ENCODE measurements around the gene TINAG. TPM values are rescaled to one million over a fixed set of nuclear protein-coding genes. Genes with fewer than 3 reads are reported as not detected.

TINAG gene
- total RNA-seq, 1 experiment from 2014 or later: not detected

- TF ChIP-seq ZBTB33 (IDR thresholded peaks at IDR 0.05; ENCODE audit: extremely low read depth, insufficient replicate concordance, low read length): no peak
- TF ChIP-seq CEBPB (IDR thresholded peaks at IDR 0.05; ENCODE audit: low read depth): no peak
- no peak for TF ChIP-seq EZH2phosphoT487 (IDR thresholded peaks at IDR 0.05; ENCODE audit: borderline replicate concordance)
- no peak for TF ChIP-seq FOSL1 (IDR thresholded peaks at IDR 0.05; ENCODE audit: low read depth)
- TF ChIP-seq SP1 (IDR thresholded peaks at IDR 0.05; ENCODE audit: low read depth): no peak
- TF ChIP-seq JUND (IDR thresholded peaks at IDR 0.05): no peak
- no peak for TF ChIP-seq ATF3 (IDR thresholded peaks at IDR 0.05)
Measured at GRCh38 chr6:54294965-54295532, 13.2 kb upstream of the TINAG start (continued).

- RAD21 ChIA-PET (ENCODE audit: low non-redundant PET in 1 of 2, low total read pairs in 2 of 2, uncharacterized antibody in 2 of 2, unreplicated experiment in 2 of 2): no interaction called here
- H2AFZ ChIP-seq (ENCODE audit: low read depth, low read length, poor library complexity, severe bottlenecking): no peak overlapping the region
Measured at GRCh38 chr6:54299542-54300269, 8.5 kb upstream of the TINAG start.

More at GRCh38 chr6:54299542-54300269, 8.5 kb upstream of the TINAG start:
- no peaks in the 10 kb centered on the region for H3K79me2 ChIP-seq (ENCODE audit: insufficient read depth, low read length)
- no TSS peak for BruUV-seq (replicated peaks)
- no peaks in the 10 kb centered on the region for H4K20me1 ChIP-seq (ENCODE audit: insufficient read depth)
- H3K9me3 ChIP-seq (ENCODE audit: control insufficient read depth in 1 of 2, insufficient read depth in 1 of 2, low read depth in 1 of 2, low read length in 2 of 2): no peaks in the 10 kb centered on the region
- H3K4me3 ChIP-seq (replicated peaks in 1 of 2; ENCODE audit: low read depth in 1 of 2, low read length in 2 of 2): no peak overlapping the region
- intact Hi-C loops (cut with micrococcal nuclease): no loop called here
- H3K4me1 ChIP-seq (ENCODE audit: control insufficient read depth in 1 of 2, insufficient read depth in 2 of 2, low read length in 2 of 2): no peaks in the 10 kb centered on the region
- no peak overlapping the region for H3K9ac ChIP-seq (ENCODE audit: low read length)
- POLR2A ChIA-PET: no interaction called here
- no peak for ATAC-seq
- no peaks in the 10 kb centered on the region for H3K36me3 ChIP-seq (ENCODE audit: control insufficient read depth in 1 of 2, insufficient read depth in 2 of 2, low read length in 2 of 2)
- H3K27me3 ChIP-seq (ENCODE audit: insufficient read depth, low read length): no peaks in the 10 kb centered on the region
- CTCF ChIA-PET: no interaction called here
- H3K9me2 ChIP-seq (ENCODE audit: insufficient read depth): no peaks in the 10 kb centered on the region
- TF ChIP-seq JUND (IDR thresholded peaks at IDR 0.05) (no peak), FOSL1 (IDR thresholded peaks at IDR 0.05; ENCODE audit: low read depth) (no peak), MAX (IDR thresholded peaks at IDR 0.05) (no peak), REST (IDR thresholded peaks at IDR 0.05; ENCODE audit: low read depth) (no peak), EZH2phosphoT487 (IDR thresholded peaks at IDR 0.05; ENCODE audit: borderline replicate concordance) (no peak), RAD21 (IDR thresholded peaks at IDR 0.05; ENCODE audit: low read depth) (no peak), SP1 (IDR thresholded peaks at IDR 0.05; ENCODE audit: low read depth) (no peak), EZH2 (IDR thresholded peaks at IDR 0.05) (no peak)
- H3K27ac ChIP-seq (ENCODE audit: low read depth, low read length): no peak overlapping the region
- DNase-seq (ENCODE audit: low read depth, low spot score): no peak
- no peak overlapping the region for H3K4me2 ChIP-seq (ENCODE audit: low read length)

Data from HCT116 (cell line).